ENCODE results near the gene IGF1R. TPM values are rescaled to one million over a fixed set of nuclear protein-coding genes. Genes with fewer than 3 reads are reported as not detected.

IGF1R gene
- total RNA-seq, 2 experiments from 2014 or later, result 22.8 to 24.7 TPM

GRCh38 chr15:98772895-98773294 is 124.6 kb downstream of the IGF1R start:
- Mint-ChIP-seq H3K9me3 (no peaks in the 10 kb centered on the region), H3K4me1 (ENCODE audit: low read depth) (peaks cover 48% of the 10 kb centered on the region), H3K27me3 (no peaks in the 10 kb centered on the region), H3K27ac (no peak overlapping the region), H3K36me3 (ENCODE audit: low read depth) (no peaks in the 10 kb centered on the region), H3K4me3 (no peak overlapping the region)
- CTCF ChIA-PET, result interaction anchor here (1.2 to 2.0 kb wide), 3 partner anchors 19 to 253 kb away, joined by 4 to 9 read pairs (median 4); no protein-coding TSS in a partner anchor
- ATAC-seq, result no peak
- intact Hi-C loops (cut with micrococcal nuclease), result no loop called here
- DNase-seq, result no peak
- POLR2A ChIA-PET, result interaction anchor here (0.9 kb wide), 1 partner anchor 31 kb away, joined by 3 read pairs; no protein-coding TSS in a partner anchor
- TF ChIP-seq CTCF (IDR thresholded peaks at IDR 0.05), result no peak

- Mint-ChIP-seq H3K4me1 (ENCODE audit: low read depth) (peaks cover 51% of the 10 kb centered on the region), H3K9me3 (no peaks in the 10 kb centered on the region), H3K4me3 (no peak overlapping the region), H3K27ac (no peak overlapping the region), H3K27me3 (no peaks in the 10 kb centered on the region), H3K36me3 (ENCODE audit: low read depth) (no peaks in the 10 kb centered on the region)
- ATAC-seq (no peak), DNase-seq (no peak)
- intact Hi-C loops (cut with micrococcal nuclease), result no loop called here
- TF ChIP-seq CTCF (IDR thresholded peaks at IDR 0.05), result no peak
- ChIA-PET CTCF (interaction anchor here (1.2 to 2.0 kb wide), 3 partner anchors 20 to 254 kb away, joined by 4 to 9 read pairs (median 4); no protein-coding TSS in a partner anchor), POLR2A (no interaction called here)
These were observed 125.3 kb downstream of the IGF1R start for GRCh38 chr15:98773616-98774015.

GRCh38 chr15:98774756-98775497 is 126.6 kb downstream of the IGF1R start:
- ATAC-seq (no peak), DNase-seq (no peak)
- TF ChIP-seq CTCF (IDR thresholded peaks at IDR 0.05), result no peak
- H3K4me1 Mint-ChIP-seq (ENCODE audit: low read depth), result peaks cover 55% of the 10 kb centered on the region
- no peak overlapping the region for H3K4me3 Mint-ChIP-seq
- intact Hi-C loops (cut with micrococcal nuclease), result no loop called here
- ChIA-PET POLR2A (interaction anchor here (1.4 kb wide), 1 partner anchor 253 kb away, joined by 3 read pairs; no protein-coding TSS in a partner anchor), CTCF (interaction anchor here (2.7 kb wide), 1 partner anchor 107 kb away, joined by 9 read pairs; no protein-coding TSS in a partner anchor)
- no peaks in the 10 kb centered on the region for H3K9me3 Mint-ChIP-seq
- no peaks in the 10 kb centered on the region for H3K27me3 Mint-ChIP-seq
- no peak overlapping the region for H3K27ac Mint-ChIP-seq
- no peaks in the 10 kb centered on the region for H3K36me3 Mint-ChIP-seq (ENCODE audit: low read depth)

- POLR2A ChIA-PET, result interaction anchor here (1.4 kb wide), 1 partner anchor 253 kb away, joined by 3 read pairs; no protein-coding TSS in a partner anchor
- TF ChIP-seq CTCF (IDR thresholded peaks at IDR 0.05), result no peak
- Mint-ChIP-seq H3K27ac (no peak overlapping the region), H3K9me3 (no peaks in the 10 kb centered on the region), H3K4me3 (no peak overlapping the region), H3K27me3 (no peaks in the 10 kb centered on the region), H3K36me3 (ENCODE audit: low read depth) (no peaks in the 10 kb centered on the region), H3K4me1 (ENCODE audit: low read depth) (peaks cover 55% of the 10 kb centered on the region)
- CTCF ChIA-PET, result interaction anchor here (2.7 kb wide), 1 partner anchor 107 kb away, joined by 9 read pairs; no protein-coding TSS in a partner anchor
- DNase-seq (no peak), ATAC-seq (no peak)
- intact Hi-C loops (cut with micrococcal nuclease), result no loop called here
These were observed 127.3 kb downstream of the IGF1R start for GRCh38 chr15:98775498-98776230.

Measured in activated CD8-positive, alpha-beta T cell treated with anti-CD3 and anti-CD28 coated beads for 36 hours (primary cell).